DOHH2 (cell line): ENCODE results near the gene TREH.

Experiments
- H3F3A ChIP-seq: fragments of 200-600 bp; sonication (generic), shearing (Covaris generic); 2 replicates; pipeline ENCODE4 v1.6.0; 2016; ENCODE audit warnings: antibody characterized with exemption, mild to moderate bottlenecking; ENCODE audit not compliant: control insufficient read depth, insufficient read depth
- H3K27ac ChIP-seq: fragments of 200-600 bp; sonication (generic); 2 replicates; pipeline ENCODE4 v1.5.1; 2014; ENCODE audit warnings: low read depth, mild to moderate bottlenecking, low read length, moderate library complexity
- H3K27me3 ChIP-seq: fragments of 200-600 bp; sonication (generic); 2 replicates; pipeline ENCODE4 v1.6.1; 2014; ENCODE audit warnings: mild to moderate bottlenecking, low read length, mixed read lengths; ENCODE audit not compliant: control insufficient read depth
- H3K36me3 ChIP-seq: fragments of 200-600 bp; sonication (generic); 2 replicates; pipeline ENCODE4 v1.6.1; 2014; ENCODE audit warnings: mild to moderate bottlenecking, low read length, moderate library complexity, mixed read lengths; ENCODE audit not compliant: control insufficient read depth
- H3K4me1 ChIP-seq: fragments of 200-600 bp; sonication (generic); 2 replicates; pipeline ENCODE4 v1.6.1; 2014; ENCODE audit warnings: mild to moderate bottlenecking, low read length, mixed read lengths; ENCODE audit not compliant: control insufficient read depth
- H3K4me2 ChIP-seq: fragments of 200-600 bp; sonication (generic); 2 replicates; pipeline ENCODE4 v1.6.0; 2014; ENCODE audit warnings: mild to moderate bottlenecking, low read length, moderate library complexity
- H3K4me3 ChIP-seq: fragments of 200-600 bp; sonication (generic); 2 replicates; pipeline ENCODE4 v1.5.1; 2014; ENCODE audit warnings: mild to moderate bottlenecking, low read length, mixed read lengths
- H3K79me2 ChIP-seq: fragments of 200-600 bp; sonication (generic); 2 replicates; pipeline ENCODE4 v1.6.1; 2014; ENCODE audit warnings: mild to moderate bottlenecking, low read length, mixed read lengths; ENCODE audit not compliant: control insufficient read depth
- H3K9me2 ChIP-seq: fragments of 200-600 bp; sonication (generic); replicated peaks from 2 replicates; pipeline ENCODE4 v1.6.1; 2014; ENCODE audit warnings: mild to moderate bottlenecking, low read length, mixed read lengths; ENCODE audit not compliant: control insufficient read depth
- H3K9me3 ChIP-seq: fragments of 200-600 bp; sonication (generic); 2 replicates; pipeline ENCODE4 v1.6.1; 2014; ENCODE audit warnings: antibody characterized with exemption, low read length, mixed read lengths; ENCODE audit not compliant: control insufficient read depth, insufficient read depth
- H4K20me1 ChIP-seq: fragments of 200-600 bp; sonication (generic); 2 replicates; pipeline ENCODE4 v1.6.0; 2014; ENCODE audit warnings: low read depth, mild to moderate bottlenecking, antibody characterized with exemption, low read length, moderate library complexity; ENCODE audit not compliant: control insufficient read depth, insufficient read depth
- CTCF ChIP-seq: fragments of 200-600 bp; sonication (generic); IDR thresholded peaks from one replicate; pipeline ENCODE4 v1.5.1; 2014; ENCODE audit warnings: antibody characterized with exemption, mild to moderate bottlenecking, low read depth, low read length; ENCODE audit not compliant: poor library complexity, severe bottlenecking
- EZH2phosphoT487 ChIP-seq: fragments of 200-600 bp; sonication (generic); IDR thresholded peaks from 2 replicates; pipeline ENCODE4 v1.6.1; 2017; ENCODE audit warnings: borderline replicate concordance, mild to moderate bottlenecking, antibody characterized with exemption, low read length, moderate library complexity, mixed read lengths

Gene TREH

GRCh38 chr11:118655486-118656190 lies 23.8 kb downstream of the TREH start:
- H3F3A ChIP-seq, result no peaks in the 10 kb centered on the region
- H3K27ac ChIP-seq, result no peak overlapping the region
- no peak overlapping the region for H3K4me2 ChIP-seq
- no peaks in the 10 kb centered on the region for H3K9me2 ChIP-seq
- no peak for TF ChIP-seq EZH2phosphoT487
- TF ChIP-seq CTCF, result no peak
- no peaks in the 10 kb centered on the region for H3K9me3 ChIP-seq
- 0 out of 2 replicates have a peak, but pooled peaks cover 4% of the 10 kb centered on the region for H3K4me1 ChIP-seq
- H3K4me3 ChIP-seq, result no peak overlapping the region
- H3K27me3 ChIP-seq, result peaks cover 12% of the 10 kb centered on the region
- H3K36me3 ChIP-seq, result no peaks in the 10 kb centered on the region
- no peaks in the 10 kb centered on the region for H4K20me1 ChIP-seq
- no peaks in the 10 kb centered on the region for H3K79me2 ChIP-seq

DNA sequence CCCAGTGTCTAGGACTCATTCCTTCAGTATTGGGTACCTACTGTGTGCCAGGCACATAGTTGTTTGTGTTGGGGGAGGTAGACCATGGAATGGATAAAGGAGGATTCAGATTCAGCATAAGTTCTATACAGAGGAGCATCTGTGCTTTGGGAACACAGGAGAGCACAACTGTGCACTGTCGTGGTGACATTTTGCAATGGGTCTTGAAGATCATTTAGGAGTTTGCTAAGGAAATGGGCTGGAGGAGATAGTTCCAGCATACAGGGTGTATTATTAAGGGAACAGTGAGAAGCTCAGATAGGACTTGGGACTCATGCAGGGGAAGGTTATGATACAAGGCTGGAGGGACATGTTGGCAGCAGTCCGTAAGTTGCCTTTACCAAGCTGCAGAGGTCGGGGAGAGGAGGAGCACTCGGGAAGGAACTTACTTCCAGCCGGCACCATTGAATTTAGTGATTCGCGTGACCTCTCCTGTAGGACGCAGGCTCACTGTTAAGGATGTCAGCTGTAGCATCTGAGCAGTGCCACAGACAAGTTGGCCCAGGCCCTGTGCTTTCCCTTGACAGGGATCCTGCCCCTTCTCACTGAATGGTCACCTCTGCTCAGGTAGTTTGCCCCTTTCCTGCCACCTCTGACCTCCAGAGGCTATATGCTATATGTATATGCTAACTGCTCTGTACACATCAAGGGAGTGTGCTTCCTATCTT lies 25.6 kb downstream of the TREH start:
- peaks cover 14% of the 10 kb centered on the region for H3K27me3 ChIP-seq
- H3K36me3 ChIP-seq, result no peaks in the 10 kb centered on the region
- no peaks in the 10 kb centered on the region for H4K20me1 ChIP-seq
- no peak for TF ChIP-seq CTCF
- H3K27ac ChIP-seq, result no peak overlapping the region
- H3K9me3 ChIP-seq, result no peaks in the 10 kb centered on the region
- no peak overlapping the region for H3K4me3 ChIP-seq
- H3K4me1 ChIP-seq, result no peaks in the 10 kb centered on the region
- H3K4me2 ChIP-seq, result no peak overlapping the region
- H3K79me2 ChIP-seq, result no peaks in the 10 kb centered on the region
- no peaks in the 10 kb centered on the region for H3K9me2 ChIP-seq
- H3F3A ChIP-seq, result no peaks in the 10 kb centered on the region

DNA sequence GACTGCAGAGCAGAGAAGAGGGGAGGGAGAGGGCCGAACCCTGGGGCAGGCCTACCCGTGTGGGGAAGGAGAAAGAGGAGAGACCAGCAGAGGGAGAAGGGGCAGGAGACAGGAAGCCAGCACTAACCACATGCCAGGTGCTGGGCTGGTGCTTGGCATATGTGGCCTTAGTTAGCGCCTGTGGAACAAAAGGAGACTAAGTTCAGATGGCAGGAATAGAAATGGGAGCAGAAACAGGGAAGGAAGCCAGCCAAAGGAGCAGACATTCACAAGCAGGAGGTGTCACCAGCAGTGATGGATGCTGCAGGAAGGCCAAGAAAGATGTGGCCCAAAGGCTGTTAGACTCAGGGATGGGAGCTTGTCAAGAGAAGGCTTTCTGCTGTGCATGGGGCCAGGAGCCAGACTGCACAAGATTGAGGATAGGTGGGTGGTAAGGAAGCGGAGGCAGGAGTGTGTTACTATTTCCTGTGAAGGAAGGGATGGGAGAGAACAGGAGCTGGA lies 26.7 kb downstream of the TREH start:
- Histone ChIP-seq H3K79me2 (no peaks in the 10 kb centered on the region), H3K27me3 (peaks cover 23% of the 10 kb centered on the region), H3K4me2 (no peak overlapping the region), H3K9me3 (no peaks in the 10 kb centered on the region), H4K20me1 (no peaks in the 10 kb centered on the region), H3K4me1 (no peaks in the 10 kb centered on the region), H3K36me3 (no peaks in the 10 kb centered on the region), H3F3A (no peaks in the 10 kb centered on the region), H3K9me2 (no peaks in the 10 kb centered on the region), H3K4me3 (no peak overlapping the region), H3K27ac (no peak overlapping the region)
- TF ChIP-seq EZH2phosphoT487 (no peak), CTCF (no peak)
